Omental fat pad (tissue), 4 donors: ENCODE results near the gene ZNF511. TPM values are rescaled to one million over a fixed set of nuclear protein-coding genes. Genes with fewer than 3 reads are reported as not detected.
A peak's percentile ranks its signal among the peaks of the same experiment; 100 is the strongest.

Experiments used
- ATAC-seq: fragments of 150-250 bp; one replicate; pipeline ENCODE4 v1.9.1; 2016; ENCODE audit warnings: mild to moderate bottlenecking, moderate library complexity; ENCODE audit not compliant: low FRiP score
- DNase-seq: peaks from one replicate; pipeline ENCODE4 v3.0.0-alpha.2; 2019; ENCODE audit warnings: low spot score
- CTCF ChIP-seq, 3 donors: fragments of 450-650 bp; IDR thresholded peaks; one replicate each; pipeline ENCODE4 v1.5.1; 2016 to 2017; ENCODE audit warnings: antibody characterized with exemption in 3 of 3, mild to moderate bottlenecking in 3 of 3, moderate library complexity in 2 of 3
- total RNA-seq, 4 donors: library from RNA; depleted of rRNA; stranded (reverse); fragments of >200 nt; gene quantifications; one replicate each; pipeline ENCODE4 v1.1.0, GENCODE V29; 2016

The ZNF511 gene
- total RNA-seq, 4 donors from 2014 or later, result 19.3 to 40.2 (median 23.3) TPM

- DNase-seq (no peak), ATAC-seq (peak; percentile 12)
- TF ChIP-seq CTCF (IDR thresholded peaks at IDR 0.05), result no peak
These were observed 16.9 kb downstream of the ZNF511 start for GRCh38 chr10:133325440-133326222.

- no peak for ATAC-seq
- no peak for DNase-seq
These were observed 17.5 kb downstream of the ZNF511 start for GRCh38 chr10:133326223-133326551.

DNA sequence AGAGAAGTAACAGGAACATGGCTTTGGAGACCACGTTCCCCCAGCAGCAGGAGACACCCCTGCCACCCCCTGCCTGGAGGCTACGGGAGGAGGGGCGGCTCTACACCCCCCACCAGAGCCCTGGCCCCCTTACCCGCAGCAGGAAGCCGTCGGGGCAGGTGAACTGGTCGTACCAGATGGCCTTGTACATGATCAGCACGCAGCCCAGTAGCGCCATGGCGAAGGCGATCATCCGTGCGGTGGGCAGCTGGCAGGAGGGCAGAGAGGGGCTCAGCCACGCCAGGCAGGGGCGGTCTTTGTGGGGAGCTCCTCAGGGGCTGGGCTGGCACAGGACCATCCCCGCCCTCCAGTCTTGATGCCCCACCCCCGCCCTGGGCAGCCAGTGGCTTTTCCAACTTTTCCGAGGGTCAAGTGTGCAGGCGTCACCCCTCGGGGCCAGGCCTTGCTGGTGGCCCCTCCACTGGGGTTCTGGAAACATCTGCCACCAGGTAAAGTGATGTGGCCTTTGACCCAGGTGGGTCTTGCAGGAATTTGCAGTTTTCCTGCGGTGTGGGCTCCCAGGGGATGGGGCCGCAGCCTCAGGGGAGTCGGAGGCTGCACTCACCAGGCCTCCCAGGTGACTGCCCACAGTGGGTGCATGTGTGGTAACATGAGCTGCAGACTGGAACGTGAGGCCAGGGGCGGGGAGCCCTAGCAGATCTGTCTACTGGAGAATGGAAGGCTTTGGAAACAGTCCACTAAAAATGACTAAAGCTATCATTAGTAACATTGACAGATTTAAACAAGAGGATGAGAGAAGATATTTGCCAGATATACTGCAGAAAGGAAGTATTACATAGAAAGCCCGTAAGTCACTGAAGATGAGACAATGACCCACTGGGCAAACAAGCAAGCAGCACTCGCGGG, 18.3 kb downstream of the ZNF511 start:
- DNase-seq, result no peak
- TF ChIP-seq CTCF (IDR thresholded peaks at IDR 0.05), result no peak
- ATAC-seq, result no peak

More at GRCh38 chr10:133326223-133326551, 17.5 kb downstream of the ZNF511 start:
- TF ChIP-seq CTCF (IDR thresholded peaks at IDR 0.05), result no peak

DNA sequence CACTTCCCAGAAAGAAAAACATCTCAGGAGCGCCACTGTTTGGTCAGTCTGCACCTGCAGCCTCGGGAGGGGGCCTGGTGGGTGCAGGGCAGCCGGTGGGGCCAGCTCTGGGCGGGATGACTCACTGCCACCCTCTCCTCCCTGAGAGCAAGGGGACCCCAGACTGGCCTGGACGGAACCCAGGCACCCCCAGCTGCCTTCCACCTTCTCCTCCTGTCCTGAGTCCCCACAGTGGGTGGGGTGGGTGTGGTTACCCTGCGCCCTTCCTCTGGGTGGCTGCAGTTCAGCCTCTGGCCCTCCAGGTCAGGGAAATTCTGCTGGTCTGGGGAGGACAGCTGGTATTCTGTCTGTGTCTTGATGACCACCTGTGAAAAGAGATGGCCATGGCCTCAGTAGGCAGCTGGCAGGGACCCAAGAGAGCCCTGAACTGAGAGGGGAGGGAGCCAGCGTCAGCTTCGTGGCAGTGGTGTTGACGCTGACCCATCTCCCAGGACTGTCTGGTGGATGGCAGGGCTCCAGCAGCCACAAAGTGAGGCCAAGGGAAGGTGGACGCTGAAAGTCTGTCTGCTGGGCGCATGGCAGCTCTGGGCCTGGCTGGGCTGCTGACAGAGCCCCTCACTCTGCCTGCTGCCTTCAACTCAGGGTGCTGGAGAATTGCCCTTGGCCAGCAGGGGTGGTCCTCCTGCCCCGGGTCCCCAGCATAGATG, 19.1 kb downstream of the ZNF511 start:
- DNase-seq, result no peak
- TF ChIP-seq CTCF (IDR thresholded peaks at IDR 0.05), result no peak
- ATAC-seq, result no peak

DNA sequence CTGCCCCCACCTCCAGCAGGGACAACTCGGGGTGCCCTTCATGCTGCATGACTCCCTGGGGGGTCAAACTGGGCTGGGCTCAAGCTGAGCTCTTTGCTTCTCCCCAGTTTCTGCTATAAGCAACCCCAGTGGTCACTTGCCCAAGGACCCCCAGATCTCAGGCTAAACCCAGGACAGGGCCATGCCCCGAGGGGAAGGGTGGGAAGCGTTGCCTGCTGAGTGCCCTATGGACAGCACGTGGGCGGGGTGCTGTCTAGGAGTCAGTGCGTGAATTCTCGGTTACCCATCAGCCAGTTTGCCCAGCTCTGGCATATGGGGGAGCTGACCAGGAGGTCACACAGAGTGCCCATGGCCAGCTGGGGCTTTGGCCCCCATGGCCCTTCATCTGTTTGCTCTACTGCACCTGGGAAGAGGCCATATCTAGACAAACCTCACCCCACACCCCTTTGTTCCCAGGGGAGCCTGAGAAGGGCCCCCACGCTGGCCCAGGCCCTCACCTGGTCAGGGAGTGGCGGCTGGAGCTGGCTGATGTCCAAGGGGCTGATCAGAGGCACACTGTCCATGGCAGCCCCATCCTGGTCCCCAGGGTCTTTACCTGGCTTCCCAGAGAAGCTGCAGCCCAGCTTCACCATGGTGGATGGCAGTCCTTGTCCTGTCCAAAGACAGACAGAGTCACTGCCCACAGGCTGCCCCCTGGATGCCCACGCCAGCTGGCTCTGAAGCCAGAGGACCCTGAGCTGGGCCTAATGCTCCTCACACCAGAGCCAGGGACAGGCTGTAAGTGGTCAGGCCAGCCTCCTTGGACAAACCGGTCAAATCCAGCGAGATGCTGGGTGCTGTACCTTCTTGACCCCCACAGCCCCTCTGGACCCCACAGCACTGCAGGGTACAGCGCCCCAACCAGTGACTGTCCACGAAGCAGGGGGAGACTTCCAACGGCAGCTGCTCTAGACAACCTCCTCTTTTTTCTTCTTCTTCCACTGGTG, 19.9 kb downstream of the ZNF511 start:
- ATAC-seq (no peak), DNase-seq (no peak)
- no peak for TF ChIP-seq CTCF (IDR thresholded peaks at IDR 0.05)
